Motor neuron (in vitro differentiated cells): ENCODE data around the gene IL1RN. TPM values are rescaled to one million over a fixed set of nuclear protein-coding genes. Genes with fewer than 3 reads are reported as not detected.

Experiments
- ATAC-seq, 8 experiments: fragments of 200-7000 bp; cut with Tn5 transposase; replicated peaks in 6 of 8; 2 replicates each; pipeline ENCODE4 v1.8.0; 2021; ENCODE audit warnings: mild to moderate bottlenecking in 8 of 8, moderate library complexity in 8 of 8
- H3K27ac ChIP-seq, 2 donors: fragments of 250-450 bp; sonication (Bioruptor Pico); 2 replicates each; pipeline ENCODE4 v1.9.0; 2021; ENCODE audit warnings: antibody characterized with exemption in 2 of 2, mild to moderate bottlenecking in 2 of 2, moderate library complexity in 1 of 2
- H3K4me1 ChIP-seq, 2 donors: fragments of 250-450 bp; sonication (Bioruptor Pico); replicated peaks in 1 of 2; 2 replicates each; pipeline ENCODE4 v1.6.1; 2021; ENCODE audit warnings: antibody characterized with exemption in 2 of 2, mild to moderate bottlenecking in 2 of 2, moderate library complexity in 1 of 2
- H3K4me3 ChIP-seq, 5 donors: fragments of 250-450 bp; sonication (Bioruptor Pico); 2 replicates each; pipeline ENCODE4 v1.9.0; 2021; ENCODE audit warnings: antibody characterized with exemption in 5 of 5, mild to moderate bottlenecking in 5 of 5, moderate library complexity in 4 of 5
- WGBS, 10 experiments: fragments of 450-650 bp; shearing (Covaris generic); methylation state at CpG; one replicate each; pipeline ENCODE4 v1.0.0; 2022; 5-methylcytosine and 5-hydroxymethylcytosine counted together
- in situ Hi-C, 9 experiments: fragments of 400-800 bp; cut with MboI; loops; one replicate each; pipeline ENCODE4 v1.15.0; 2021; ENCODE audit warnings: low sequenced_read_pairs in 9 of 9, low pct_unique_long_range_greater_than_20kb in 2 of 9; ENCODE audit not compliant: unreplicated experiment in 9 of 9
- total RNA-seq, 8 experiments: library from RNA; unstranded; fragments of 300-600 nt; gene quantifications; 2 replicates each; pipeline versions ENCODE4 v1.2.3 to v1.2.4, GENCODE V29; 2022

The IL1RN gene
- 1 to 10 TPM in 2 of 8 experiments, under 1 TPM in 2, not detected in 4; 0.21 to 1.3 (median 0.69) TPM for total RNA-seq

- no peak for ATAC-seq
- 40 to 100% (median 81%) methylated on average over 1 to 15 of the region's 16 CpGs for WGBS, 10 experiments
- in situ Hi-C loops: loop anchor here in 4 of 9 experiments (25.0 kb wide), 2 partner anchors 235 to 260 kb away; no protein-coding TSS in a partner anchor
- no peak within 1 kb of the TSS for H3K27ac ChIP-seq
- no peaks in the 10 kb centered on the region for H3K4me1 ChIP-seq
- no peak within 1 kb of the TSS for H3K4me3 ChIP-seq
These were observed at the start of gene IL1RN for GRCh38 chr2:113126845-113127645. Gene IL1RN, plus strand, starts transcription at chr2:113127598. Its CDS starts 27 bp downstream, at chr2:113127625.

- peak in 3 of 8 experiments; percentile 64 to 65 (median 64) for ATAC-seq
- in situ Hi-C loops: no loop called here
- 0% methylated on average over 1 of the region's 1 CpG; no CpG with 5 or more reads in 9 of the 10 experiments for WGBS, 10 experiments
These were observed 49.5 kb upstream of the IL1RN start for GRCh38 chr2:113077921-113078320.

GRCh38 chr2:113078350-113078839, 49.0 kb upstream of the IL1RN start:
- no peaks in the 10 kb centered on the region for H3K4me1 ChIP-seq
- no peak overlapping the region for H3K27ac ChIP-seq
- 0 to 95% (median 71%) methylated on average over 1 to 6 of the region's 6 CpGs for WGBS, 10 experiments
- in situ Hi-C loops: no loop called here
- no peak overlapping the region for H3K4me3 ChIP-seq
- peak in 3 of 8 experiments; percentile 56 to 72 (median 62) for ATAC-seq

More at GRCh38 chr2:113077921-113078320, 49.5 kb upstream of the IL1RN start:
- H3K27ac ChIP-seq: no peak overlapping the region
- no peak overlapping the region for H3K4me3 ChIP-seq
- no peaks in the 10 kb centered on the region for H3K4me1 ChIP-seq

GRCh38 chr2:113079131-113079530, 48.3 kb upstream of the IL1RN start:
- in situ Hi-C loops: no loop called here
- Histone ChIP-seq H3K4me3 (no peak overlapping the region), H3K4me1 (no peaks in the 10 kb centered on the region), H3K27ac (no peak overlapping the region)
- WGBS, 10 experiments: 7 to 100% (median 48%) methylated on average over 2 to 3 of the region's 4 CpGs; no CpG with 5 or more reads in 4 of the 10 experiments
- ATAC-seq: peak in 3 of 8 experiments; percentile 3 to 54 (median 15)

GRCh38 chr2:113080134-113080533, 47.3 kb upstream of the IL1RN start:
- ATAC-seq: peak in 3 of 8 experiments; percentile 1 to 45 (median 26)
- Histone ChIP-seq H3K4me3 (no peak overlapping the region), H3K4me1 (no peaks in the 10 kb centered on the region), H3K27ac (no peak overlapping the region)
- 11 to 79% (median 40%) methylated on average over 1 to 6 of the region's 9 CpGs; no CpG with 5 or more reads in 1 of the 10 experiments for WGBS, 10 experiments
- in situ Hi-C loops: no loop called here

- 26 to 83% (median 45%) methylated on average over 1 to 2 of the region's 2 CpGs; no CpG with 5 or more reads in 4 of the 10 experiments for WGBS, 10 experiments
- ATAC-seq: no peak
- Histone ChIP-seq H3K27ac (no peak overlapping the region), H3K4me3 (no peak overlapping the region), H3K4me1 (no peaks in the 10 kb centered on the region)
- in situ Hi-C loops: no loop called here
These were observed 45.7 kb upstream of the IL1RN start for GRCh38 chr2:113081488-113082210.

GRCh38 chr2:113083296-113083695, 44.1 kb upstream of the IL1RN start:
- 73 to 86% (median 77%) methylated on average over 3 to 8 of the region's 8 CpGs; no CpG with 5 or more reads in 3 of the 10 experiments for WGBS, 10 experiments
- H3K4me3 ChIP-seq: no peak overlapping the region
- no peak overlapping the region for H3K27ac ChIP-seq
- no peak for ATAC-seq
- H3K4me1 ChIP-seq: no peaks in the 10 kb centered on the region
- in situ Hi-C loops: no loop called here

- Histone ChIP-seq H3K27ac (no peak overlapping the region), H3K4me1 (peaks cover 0 to 1% of the 10 kb centered on the region in 2 donors), H3K4me3 (no peak overlapping the region)
- ATAC-seq: peak in 3 of 8 experiments; percentile 9 to 50 (median 31)
- in situ Hi-C loops: no loop called here
- 12 to 63% (median 55%) methylated on average over 2 to 5 of the region's 5 CpGs; no CpG with 5 or more reads in 1 of the 10 experiments for WGBS, 10 experiments
These were observed 43.0 kb upstream of the IL1RN start for GRCh38 chr2:113084249-113085000.

GRCh38 chr2:113085542-113085941, 41.9 kb upstream of the IL1RN start:
- peak in 2 of 8 experiments; percentile 58 to 66 for ATAC-seq
- H3K27ac ChIP-seq: no peak overlapping the region
- WGBS, 10 experiments: 28 to 88% (median 77%) methylated on average over 1 to 2 of the region's 2 CpGs; no CpG with 5 or more reads in 1 of the 10 experiments
- no peak overlapping the region for H3K4me3 ChIP-seq
- in situ Hi-C loops: no loop called here
- peaks cover 0 to 3% of the 10 kb centered on the region in 2 donors for H3K4me1 ChIP-seq

GRCh38 chr2:113088213-113088992, 39.0 kb upstream of the IL1RN start:
- H3K4me1 ChIP-seq: peaks cover 0 to 3% of the 10 kb centered on the region in 2 donors
- in situ Hi-C loops: no loop called here
- no peak overlapping the region for H3K27ac ChIP-seq
- no peak overlapping the region for H3K4me3 ChIP-seq
- no peak for ATAC-seq

- H3K4me1 ChIP-seq: peaks cover 0 to 3% of the 10 kb centered on the region in 2 donors
- ATAC-seq: no peak
- no peak overlapping the region for H3K27ac ChIP-seq
- in situ Hi-C loops: no loop called here
- no peak overlapping the region for H3K4me3 ChIP-seq
These were observed 37.5 kb upstream of the IL1RN start for GRCh38 chr2:113089916-113090315.
